A549 (cell line): ENCODE results near the gene CBLC. TPM values are rescaled to one million over a fixed set of nuclear protein-coding genes. Genes with fewer than 3 reads are reported as not detected.
A peak's percentile ranks its signal among the peaks of the same experiment; 100 is the strongest.

ENCODE experiments used
- ATAC-seq, 2 experiments: fragments of 200-7000 bp in 1 of 2; fragments of >200 bp in 1 of 2; cut with Nextera tagmentation in 1 of 2; cut with Tn5 transposase in 1 of 2; 3 replicates each; pipeline versions ENCODE4 v1.8.0 to v1.9.1; 2018 to 2020; ENCODE audit warnings: mild to moderate bottlenecking in 1 of 2, moderate library complexity in 1 of 2
- CTCF ChIA-PET: fragments of 300-600 bp; sonication (Branson Sonifier 250); formaldehyde crosslinking; extraction: SDS; loops from one replicate; lab custom pipeline; 2021; ENCODE audit warnings: antibody characterized with exemption, inconsistent platforms; lab: Yijun Ruan, JAX
- POLR2A ChIA-PET: fragments of 350-600 bp; formaldehyde crosslinking; extraction: SDS; loops from one replicate; lab custom pipeline; 2021; ENCODE audit warnings: antibody characterized with exemption, inconsistent platforms; lab: Yijun Ruan, JAX
- DNase-seq, 2 experiments: peaks; one replicate each; pipeline versions ENCODE4 v3.0.0 to v3.0.0-alpha.2; 2011 to 2016; ENCODE audit warnings: low read depth in 1 of 2, low spot score in 1 of 2
- FAIRE-seq: peaks from 2 replicates; lab custom pipeline; 2011; peaks lifted over from hg19 to GRCh38; lab: Jason Lieb, UNC
- H3K27ac ChIP-seq, 2 experiments: fragments of >200 bp; sonication (Bioruptor Twin); formaldehyde crosslinking; 3 replicates each; pipeline ENCODE4 v1.5.1; 2016 to 2017
- H3K4me1 ChIP-seq: fragments of >200 bp; sonication (Bioruptor Twin); formaldehyde crosslinking; 3 replicates; pipeline ENCODE4 v1.6.1; 2016
- H3K4me2 ChIP-seq: fragments of >200 bp; sonication (Bioruptor Twin); formaldehyde crosslinking; 3 replicates; pipeline ENCODE4 v1.6.1; 2016
- H3K4me3 ChIP-seq: fragments of >200 bp; sonication (Bioruptor Twin); formaldehyde crosslinking; 3 replicates; pipeline ENCODE4 v1.5.1; 2016
- H3K9me3 ChIP-seq: fragments of >200 bp; sonication (Bioruptor Twin); formaldehyde crosslinking; 3 replicates; pipeline ENCODE4 v1.6.1; 2016
- BHLHE40 ChIP-seq: IDR thresholded peaks from 2 replicates; pipeline ENCODE4 v1.6.1; 2012; ENCODE audit warnings: low read depth, low read length, inconsistent platforms
- CBX2 ChIP-seq: fragments of 200-600 bp; sonication (generic); IDR thresholded peaks from 2 replicates; pipeline ENCODE4 v1.6.1; 2016; ENCODE audit warnings: low read depth, mild to moderate bottlenecking, borderline replicate concordance
- CBX8 ChIP-seq: fragments of 200-600 bp; sonication (generic); IDR thresholded peaks from 2 replicates; pipeline ENCODE4 v1.6.1; 2016
- CHD4 ChIP-seq: fragments of 200-600 bp; sonication (generic); IDR thresholded peaks from 2 replicates; pipeline ENCODE4 v1.6.1; 2016; ENCODE audit warnings: antibody characterized with exemption, mild to moderate bottlenecking, borderline replicate concordance
- EHMT2 ChIP-seq: fragments of 200-600 bp; sonication (generic); IDR thresholded peaks from 2 replicates; pipeline ENCODE4 v1.6.1; 2016; ENCODE audit warnings: antibody characterized with exemption, low read depth, mild to moderate bottlenecking, moderate library complexity
- EP300 ChIP-seq, 2 experiments: fragments of >200 bp; sonication (Bioruptor Twin); formaldehyde crosslinking; IDR thresholded peaks; 2 replicates in 1 of 2; 3 replicates in 1 of 2; pipeline ENCODE4 v1.6.1; 2016 to 2017
- FOSB ChIP-seq: fragments of 250-450 bp; sonication (Bioruptor Pico); IDR thresholded peaks from 2 replicates; pipeline ENCODE4 v1.5.0; 2020; ENCODE audit warnings: mild to moderate bottlenecking, moderate library complexity
- GATA3 ChIP-seq: IDR thresholded peaks from 2 replicates; pipeline ENCODE4 v1.6.1; 2012; ENCODE audit warnings: borderline replicate concordance
- HOXA7 ChIP-seq: fragments of 250-450 bp; sonication (Bioruptor Pico); IDR thresholded peaks from 2 replicates; pipeline ENCODE4 v1.5.0; 2020; ENCODE audit warnings: mild to moderate bottlenecking, moderate library complexity
- HOXB5 ChIP-seq: fragments of 250-450 bp; sonication (Bioruptor Pico); IDR thresholded peaks from 2 replicates; pipeline ENCODE4 v1.5.0; 2020; ENCODE audit warnings: mild to moderate bottlenecking, moderate library complexity
- KDM1A ChIP-seq: fragments of 200-600 bp; sonication (generic); IDR thresholded peaks from 2 replicates; pipeline ENCODE4 v1.6.1; 2016; ENCODE audit warnings: low read depth, mild to moderate bottlenecking
- MAFK ChIP-seq: fragments of 450-650 bp; IDR thresholded peaks from 2 replicates; pipeline ENCODE4 v1.6.1; 2014; ENCODE audit not compliant: partially characterized antibody
- NPAS2 ChIP-seq: fragments of 250-450 bp; sonication (Bioruptor Pico); IDR thresholded peaks from 2 replicates; pipeline ENCODE4 v1.8.0; 2022; ENCODE audit warnings: mild to moderate bottlenecking, moderate library complexity, borderline replicate concordance
- NR3C1 ChIP-seq: fragments of >200 bp; sonication (Bioruptor Twin); formaldehyde crosslinking; IDR thresholded peaks from 3 replicates; pipeline ENCODE4 v1.6.1; 2017
- PHF8 ChIP-seq: fragments of 200-600 bp; sonication (generic); IDR thresholded peaks from 2 replicates; pipeline ENCODE4 v1.6.1; 2016; ENCODE audit warnings: low read depth, mild to moderate bottlenecking, antibody characterized with exemption, moderate library complexity, borderline replicate concordance
- RAD21 ChIP-seq, 2 experiments: fragments of >200 bp in 1 of 2; sonication (Bioruptor Twin) in 1 of 2; formaldehyde crosslinking in 1 of 2; IDR thresholded peaks in 1 of 2; conservative IDR thresholded peaks in 1 of 2; 2 replicates in 1 of 2; 3 replicates in 1 of 2; pipeline ENCODE4 v1.6.1; 2012 to 2018; ENCODE audit warnings: inconsistent platforms in 1 of 2
- RCOR1 ChIP-seq: fragments of 150-350 bp; IDR thresholded peaks from 2 replicates; pipeline ENCODE4 v1.6.1; 2014; ENCODE audit warnings: antibody characterized with exemption, low read length, low read depth
- SREBF2 ChIP-seq: fragments of 450-650 bp; IDR thresholded peaks from 2 replicates; pipeline ENCODE4 v1.6.1; 2014; ENCODE audit warnings: mild to moderate bottlenecking, moderate library complexity
- TP53 ChIP-seq: fragments of 250-450 bp; sonication (Bioruptor Pico); IDR thresholded peaks from 2 replicates; pipeline ENCODE4 v1.5.0; 2021; ENCODE audit warnings: mild to moderate bottlenecking, moderate library complexity
- ZFP36 ChIP-seq: fragments of 450-650 bp; IDR thresholded peaks from 2 replicates; pipeline ENCODE4 v1.6.1; 2014; ENCODE audit warnings: borderline replicate concordance; ENCODE audit not compliant: partially characterized antibody
- ZSCAN20 ChIP-seq: fragments of 250-450 bp; sonication (Bioruptor Pico); IDR thresholded peaks from 2 replicates; pipeline ENCODE4 v1.8.0; 2022; ENCODE audit warnings: mild to moderate bottlenecking, moderate library complexity
- WGBS: methylation state at CpG from one replicate; pipeline ENCODE4 v1.1.6; 2017; ENCODE audit errors: missing lambda C conversion rate; 5-methylcytosine and 5-hydroxymethylcytosine counted together
- polyA plus RNA-seq, 4 experiments: library from polyadenylated mRNA; depleted of rRNA in 3 of 4; stranded (reverse); fragments of >200 nt; fragmentation: RNase III in 1 of 4; extraction: RNeasy Plus Mini Kit Qiagen cat#74134 plus additional on column Dnase treatment in 1 of 4; gene quantifications; 2 replicates in 3 of 4; 3 replicates in 1 of 4; pipeline ENCODE4 v1.2.3, GENCODE V29; 2011 to 2017
- TF ChIP-seq, protein P1 (sequence below): fragments of >200 bp; sonication (Bioruptor Twin); formaldehyde crosslinking; IDR thresholded peaks from 3 replicates; pipeline ENCODE4 v1.6.1; 2016
- TF ChIP-seq, protein P2 (sequence below): fragments of 250-450 bp; sonication (Bioruptor Pico); IDR thresholded peaks from 2 replicates; pipeline ENCODE4 v1.5.0; 2020; ENCODE audit warnings: low read depth, mild to moderate bottlenecking, moderate library complexity

CBLC gene
- polyA plus RNA-seq, 2 of the 4 experiments (the other 2 are of a cell fraction), result not detected

DNA sequence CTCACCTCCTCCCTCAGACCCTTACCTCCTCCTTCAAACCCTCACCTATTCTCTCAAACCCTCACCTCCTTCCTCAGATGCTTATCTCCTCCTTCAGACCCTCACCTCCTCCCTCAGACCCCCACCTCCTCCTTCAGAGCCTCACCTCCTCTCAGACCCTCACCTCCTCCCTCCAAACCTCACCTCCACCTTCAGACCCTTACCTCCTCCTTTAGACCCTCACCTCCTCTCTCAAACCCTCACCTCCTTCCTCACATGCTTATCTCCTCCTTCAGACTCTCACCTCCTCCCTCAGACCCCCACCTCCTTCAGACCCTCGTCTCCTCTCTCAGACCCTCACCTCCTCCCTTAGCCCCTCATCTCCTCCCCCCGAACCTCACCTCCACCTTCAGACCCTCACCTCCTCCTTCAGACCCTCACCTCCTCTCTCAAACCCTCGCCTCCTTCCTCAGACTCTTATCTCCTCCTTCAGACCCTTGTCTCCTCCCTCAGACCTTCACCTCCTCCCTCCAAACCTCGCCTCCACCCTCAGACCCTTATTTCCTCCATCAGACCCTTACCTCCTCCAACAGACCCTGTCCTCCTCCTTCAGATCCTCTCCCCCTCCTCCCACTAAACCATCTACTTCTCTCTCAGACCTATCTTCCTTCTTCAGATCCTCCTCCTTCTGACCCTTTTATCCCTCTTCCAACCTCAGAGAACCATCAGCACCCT lies 31.6 kb upstream of the CBLC start:
- Histone ChIP-seq H3K27ac (peak overlapping the region; percentile 92 to 99), H3K9me3 (no peaks in the 10 kb centered on the region), H3K4me3 (no peak overlapping the region), H3K4me1 (peaks cover 72% of the 10 kb centered on the region), H3K4me2 (peak overlapping the region; percentile 92)
- no peak for TF ChIP-seq CBX8
- TF ChIP-seq, protein P1, sequence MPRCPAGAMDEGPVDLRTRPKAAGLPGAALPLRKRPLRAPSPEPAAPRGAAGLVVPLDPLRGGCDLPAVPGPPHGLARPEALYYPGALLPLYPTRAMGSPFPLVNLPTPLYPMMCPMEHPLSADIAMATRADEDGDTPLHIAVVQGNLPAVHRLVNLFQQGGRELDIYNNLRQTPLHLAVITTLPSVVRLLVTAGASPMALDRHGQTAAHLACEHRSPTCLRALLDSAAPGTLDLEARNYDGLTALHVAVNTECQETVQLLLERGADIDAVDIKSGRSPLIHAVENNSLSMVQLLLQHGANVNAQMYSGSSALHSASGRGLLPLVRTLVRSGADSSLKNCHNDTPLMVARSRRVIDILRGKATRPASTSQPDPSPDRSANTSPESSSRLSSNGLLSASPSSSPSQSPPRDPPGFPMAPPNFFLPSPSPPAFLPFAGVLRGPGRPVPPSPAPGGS, result no peak
- no peak for TF ChIP-seq HOXB5 (CRISPR knock-in tag)
- TF ChIP-seq PHF8, result no peak
- TF ChIP-seq HOXA7 (CRISPR knock-in tag), result no peak
- no peak for TF ChIP-seq MAFK
- TF ChIP-seq EHMT2, result no peak
- TF ChIP-seq SREBF2, result no peak
- no peak for TF ChIP-seq NR3C1
- TF ChIP-seq NPAS2 (CRISPR knock-in tag), result no peak
- TF ChIP-seq FOSB (CRISPR knock-in tag), result no peak
- TF ChIP-seq CHD4, result no peak
- peak; percentile 18; the same call in 1 of the 2 replicates for TF ChIP-seq KDM1A
- 0 out of 2 replicates have a peak, but pooled peaks have one; percentile 40 for TF ChIP-seq GATA3
- TF ChIP-seq EP300 (IDR thresholded peaks at IDR 0.05), result no peak
- TF ChIP-seq ZFP36, result peak; percentile 78
- ChIA-PET POLR2A (interaction anchor here (0.9 to 1.5 kb wide), 6 partner anchors 7 to 55 kb away, joined by 3 to 20 read pairs (median 5); no protein-coding TSS in a partner anchor), CTCF (interaction anchor here (4.7 to 42.5 kb wide), 3 partner anchors 19 to 57 kb away, joined by 26 to 1899 read pairs (median 241); partner anchors contain the start of genes BCL3 and CBLC)
- no peak for FAIRE-seq
- no peak for ATAC-seq
- DNase-seq, result no peak
- WGBS, result 53% methylated on average over 4 of the region's 4 CpGs

DNA sequence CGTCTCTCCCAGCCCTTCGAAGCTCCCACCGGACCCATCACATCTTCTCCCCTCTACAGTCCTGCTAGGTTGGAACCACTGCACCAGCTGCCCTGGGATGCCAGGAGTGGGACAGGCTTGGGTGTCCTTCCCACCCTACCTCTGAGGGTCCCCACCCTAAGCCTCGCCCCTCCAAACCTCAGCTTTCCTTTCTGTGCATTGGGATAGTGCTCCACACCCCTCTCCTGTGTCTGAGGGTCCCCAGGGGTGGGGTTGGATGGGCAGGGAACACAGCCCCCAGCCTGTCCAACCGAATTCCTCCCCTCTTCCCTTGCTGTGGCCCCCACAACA lies 31.1 kb upstream of the CBLC start:
- TF ChIP-seq ZSCAN20, result no peak
- no peak for TF ChIP-seq RCOR1
- TF ChIP-seq BHLHE40, result no peak
- TF ChIP-seq KDM1A, result peak; percentile 99; the same call in 1 of the 2 replicates
- no peak for TF ChIP-seq CBX2
- 0 out of 2 replicates have a peak, but pooled peaks have one; percentile 6 for TF ChIP-seq HOXA7 (CRISPR knock-in tag)
- TF ChIP-seq, protein P2, sequence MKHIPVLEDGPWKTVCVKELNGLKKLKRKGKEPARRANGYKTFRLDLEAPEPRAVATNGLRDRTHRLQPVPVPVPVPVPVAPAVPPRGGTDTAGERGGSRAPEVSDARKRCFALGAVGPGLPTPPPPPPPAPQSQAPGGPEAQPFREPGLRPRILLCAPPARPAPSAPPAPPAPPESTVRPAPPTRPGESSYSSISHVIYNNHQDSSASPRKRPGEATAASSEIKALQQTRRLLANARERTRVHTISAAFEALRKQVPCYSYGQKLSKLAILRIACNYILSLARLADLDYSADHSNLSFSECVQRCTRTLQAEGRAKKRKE (CRISPR knock-in tag), result no peak
- no peak for TF ChIP-seq RAD21 (conservative IDR thresholded peaks at IDR 0.05 in 1 of 2, IDR thresholded peaks at IDR 0.05 in 1 of 2)
- TF ChIP-seq TP53 (CRISPR knock-in tag), result no peak
- no peak for TF ChIP-seq CBX8
- FAIRE-seq (no peak), DNase-seq (no peak), ATAC-seq (no peak)
- H3K4me3 ChIP-seq, result no peak overlapping the region; the same call in 2 of the 3 replicates
- peak overlapping the region; percentile 92 for H3K4me2 ChIP-seq
- peaks cover 72% of the 10 kb centered on the region for H3K4me1 ChIP-seq
- no peaks in the 10 kb centered on the region for H3K9me3 ChIP-seq
- ChIA-PET POLR2A (no interaction called here), CTCF (interaction anchor here (4.7 to 42.5 kb wide), 3 partner anchors 20 to 57 kb away, joined by 26 to 1899 read pairs (median 241); partner anchors contain the start of genes BCL3 and CBLC)
- 81% methylated on average over 5 of the region's 5 CpGs for WGBS
- peak overlapping the region; percentile 92 to 99 for H3K27ac ChIP-seq
